Measurements from ENCODE around the gene TMEM101.

DNA sequence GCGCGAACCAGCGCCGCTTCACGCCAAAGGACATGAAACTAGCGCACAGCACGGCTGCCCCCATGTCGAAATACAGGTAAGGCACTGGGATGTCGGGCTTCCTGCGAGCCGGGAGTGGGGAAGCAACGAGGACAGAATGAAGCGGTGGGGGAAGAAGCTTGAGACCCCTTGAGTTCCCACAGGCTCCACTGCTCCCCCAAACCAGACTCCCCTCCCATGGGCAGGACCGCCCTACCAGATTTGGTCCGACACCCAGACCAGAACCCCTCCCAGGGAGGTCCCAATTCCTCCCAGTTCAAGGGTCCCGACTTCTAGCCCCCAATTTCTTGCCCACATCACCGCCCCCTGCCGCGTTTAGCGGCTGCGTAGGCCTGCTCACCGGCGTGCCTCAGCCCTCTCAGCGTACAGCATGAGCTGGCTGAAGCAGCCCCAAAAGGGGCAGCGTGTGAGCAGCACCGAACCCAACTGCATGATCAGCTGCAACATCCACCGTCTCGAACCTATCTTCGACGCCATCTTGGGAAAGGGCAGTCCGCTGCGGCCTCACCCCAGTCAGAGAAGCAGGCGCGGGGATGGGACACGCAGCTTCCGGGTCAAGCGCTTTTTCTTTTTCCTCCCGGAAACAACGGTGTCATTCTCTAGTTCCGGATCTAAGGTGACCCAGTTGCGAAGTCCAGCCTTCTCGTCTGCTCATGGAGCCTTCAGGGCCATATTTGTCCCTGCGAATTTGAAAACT, at the start of gene TMEM101:
- TF ChIP-seq, protein P1, sequence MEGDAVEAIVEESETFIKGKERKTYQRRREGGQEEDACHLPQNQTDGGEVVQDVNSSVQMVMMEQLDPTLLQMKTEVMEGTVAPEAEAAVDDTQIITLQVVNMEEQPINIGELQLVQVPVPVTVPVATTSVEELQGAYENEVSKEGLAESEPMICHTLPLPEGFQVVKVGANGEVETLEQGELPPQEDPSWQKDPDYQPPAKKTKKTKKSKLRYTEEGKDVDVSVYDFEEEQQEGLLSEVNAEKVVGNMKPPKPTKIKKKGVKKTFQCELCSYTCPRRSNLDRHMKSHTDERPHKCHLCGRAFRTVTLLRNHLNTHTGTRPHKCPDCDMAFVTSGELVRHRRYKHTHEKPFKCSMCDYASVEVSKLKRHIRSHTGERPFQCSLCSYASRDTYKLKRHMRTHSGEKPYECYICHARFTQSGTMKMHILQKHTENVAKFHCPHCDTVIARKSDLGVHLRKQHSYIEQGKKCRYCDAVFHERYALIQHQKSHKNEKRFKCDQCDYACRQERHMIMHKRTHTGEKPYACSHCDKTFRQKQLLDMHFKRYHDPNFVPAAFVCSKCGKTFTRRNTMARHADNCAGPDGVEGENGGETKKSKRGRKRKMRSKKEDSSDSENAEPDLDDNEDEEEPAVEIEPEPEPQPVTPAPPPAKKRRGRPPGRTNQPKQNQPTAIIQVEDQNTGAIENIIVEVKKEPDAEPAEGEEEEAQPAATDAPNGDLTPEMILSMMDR (IDR thresholded peaks at IDR 0.05; ENCODE audit: insufficient read depth, low read length, poor library complexity, severe bottlenecking), result no peak
- TF ChIP-seq EZH2phosphoT487 (conservative IDR thresholded peaks at IDR 0.05; ENCODE audit: low read length), result no peak
